ENCODE measurements around the gene LRGUK.

Gene LRGUK

GRCh38 chr7:134254311-134254710 is 127.2 kb downstream of the LRGUK start:
- no peak for DNase-seq
- Histone ChIP-seq H3K9me2 (replicated peaks; ENCODE audit: insufficient read depth, low read length) (no peaks in the 10 kb centered on the region), H4K20me1 (ENCODE audit: insufficient read depth, low read length) (no peaks in the 10 kb centered on the region)

GRCh38 chr7:134255814-134256213 is 128.7 kb downstream of the LRGUK start:
- H3K4me2 ChIP-seq (ENCODE audit: low read depth, low read length): no peak overlapping the region
- no peak overlapping the region for H3K9ac ChIP-seq (ENCODE audit: low read length)
- H3K36me3 ChIP-seq (replicated peaks; ENCODE audit: insufficient read depth, low read length): no peaks in the 10 kb centered on the region
- no peak overlapping the region for H3K4me3 ChIP-seq (ENCODE audit: low read length)
- no peaks in the 10 kb centered on the region for H4K20me1 ChIP-seq (ENCODE audit: insufficient read depth, low read length)
- H3K9me3 ChIP-seq (replicated peaks; ENCODE audit: insufficient read depth, low read length): no peaks in the 10 kb centered on the region
- H3K27me3 ChIP-seq (replicated peaks; ENCODE audit: insufficient read depth, low read length): 0 out of 2 replicates have a peak, but pooled peaks cover 5% of the 10 kb centered on the region
- H3K79me2 ChIP-seq (ENCODE audit: low read length): no peaks in the 10 kb centered on the region
- no peaks in the 10 kb centered on the region for H3K9me2 ChIP-seq (replicated peaks; ENCODE audit: insufficient read depth, low read length)
- no peak overlapping the region for H2AFZ ChIP-seq (ENCODE audit: low read length)
- no peak overlapping the region for H3K27ac ChIP-seq (ENCODE audit: low read length)
- H3K4me1 ChIP-seq (ENCODE audit: low read length): no peaks in the 10 kb centered on the region
- no peaks in the 10 kb centered on the region for H3F3A ChIP-seq (ENCODE audit: insufficient read depth, low read length)
- TF ChIP-seq CTCF (IDR thresholded peaks at IDR 0.05; ENCODE audit: low read length): no peak
- TF ChIP-seq EZH2phosphoT487 (IDR thresholded peaks at IDR 0.05; ENCODE audit: low read length): no peak
- no peak for TF ChIP-seq EZH2 (optimal IDR thresholded peaks at IDR 0.05; ENCODE audit: low read depth, low read length)
- no peak for DNase-seq

More at GRCh38 chr7:134254311-134254710, 127.2 kb downstream of the LRGUK start:
- no peak for TF ChIP-seq EZH2phosphoT487 (IDR thresholded peaks at IDR 0.05; ENCODE audit: low read length)
- peak; percentile 65 for TF ChIP-seq CTCF (IDR thresholded peaks at IDR 0.05; ENCODE audit: low read length)
- Histone ChIP-seq H2AFZ (ENCODE audit: low read length) (no peak overlapping the region), H3K4me2 (ENCODE audit: low read depth, low read length) (no peak overlapping the region), H3K9me3 (replicated peaks; ENCODE audit: insufficient read depth, low read length) (no peaks in the 10 kb centered on the region), H3K27me3 (replicated peaks; ENCODE audit: insufficient read depth, low read length) (peaks cover 11% of the 10 kb centered on the region; the same call in 1 of the 2 replicates), H3K79me2 (ENCODE audit: low read length) (no peaks in the 10 kb centered on the region), H3K36me3 (replicated peaks; ENCODE audit: insufficient read depth, low read length) (no peaks in the 10 kb centered on the region), H3K4me1 (ENCODE audit: low read length) (no peaks in the 10 kb centered on the region), H3K9ac (ENCODE audit: low read length) (no peak overlapping the region), H3F3A (ENCODE audit: insufficient read depth, low read length) (no peaks in the 10 kb centered on the region), H3K27ac (ENCODE audit: low read length) (no peak overlapping the region), H3K4me3 (ENCODE audit: low read length) (no peak overlapping the region)

- Histone ChIP-seq H2AFZ (ENCODE audit: low read length) (no peak overlapping the region), H3K27ac (ENCODE audit: low read length) (no peak overlapping the region), H3K9me3 (replicated peaks; ENCODE audit: insufficient read depth, low read length) (no peaks in the 10 kb centered on the region), H3K79me2 (ENCODE audit: low read length) (no peaks in the 10 kb centered on the region), H3K9me2 (replicated peaks; ENCODE audit: insufficient read depth, low read length) (no peaks in the 10 kb centered on the region), H3K27me3 (replicated peaks; ENCODE audit: insufficient read depth, low read length) (no peaks in the 10 kb centered on the region), H3K4me2 (ENCODE audit: low read depth, low read length) (no peak overlapping the region), H3K9ac (ENCODE audit: low read length) (no peak overlapping the region), H4K20me1 (ENCODE audit: insufficient read depth, low read length) (no peaks in the 10 kb centered on the region), H3K36me3 (replicated peaks; ENCODE audit: insufficient read depth, low read length) (no peaks in the 10 kb centered on the region), H3K4me1 (ENCODE audit: low read length) (no peaks in the 10 kb centered on the region), H3F3A (ENCODE audit: insufficient read depth, low read length) (no peaks in the 10 kb centered on the region), H3K4me3 (ENCODE audit: low read length) (no peak overlapping the region)
- DNase-seq: no peak
- TF ChIP-seq EZH2 (optimal IDR thresholded peaks at IDR 0.05; ENCODE audit: low read depth, low read length) (no peak), CTCF (IDR thresholded peaks at IDR 0.05; ENCODE audit: low read length) (no peak), EZH2phosphoT487 (IDR thresholded peaks at IDR 0.05; ENCODE audit: low read length) (no peak)
Observed at GRCh38 chr7:134262322-134262721, 135.2 kb downstream of the LRGUK start.
